NCI-H510A treated with DMSO at 0.1 percent for 48 hours (cell line): ENCODE results near the gene MED13L.
"Not testable (repeated sequence)": the region's sequence is repeated elsewhere in the genome, so short reads cannot be mapped to it uniquely, and the experiment has no call there.

ENCODE experiments used
- DNase-seq: peaks from one replicate; lab custom pipeline; 2025; lab: John Stamatoyannopoulos, UW

Gene MED13L

GRCh38 chr12:116055895-116056607 lies 221.4 kb downstream of the MED13L start:
- DNase-seq, result no peak

- no peak for DNase-seq
Observed at GRCh38 chr12:116054280-116054679, 223.2 kb downstream of the MED13L start.

DNA sequence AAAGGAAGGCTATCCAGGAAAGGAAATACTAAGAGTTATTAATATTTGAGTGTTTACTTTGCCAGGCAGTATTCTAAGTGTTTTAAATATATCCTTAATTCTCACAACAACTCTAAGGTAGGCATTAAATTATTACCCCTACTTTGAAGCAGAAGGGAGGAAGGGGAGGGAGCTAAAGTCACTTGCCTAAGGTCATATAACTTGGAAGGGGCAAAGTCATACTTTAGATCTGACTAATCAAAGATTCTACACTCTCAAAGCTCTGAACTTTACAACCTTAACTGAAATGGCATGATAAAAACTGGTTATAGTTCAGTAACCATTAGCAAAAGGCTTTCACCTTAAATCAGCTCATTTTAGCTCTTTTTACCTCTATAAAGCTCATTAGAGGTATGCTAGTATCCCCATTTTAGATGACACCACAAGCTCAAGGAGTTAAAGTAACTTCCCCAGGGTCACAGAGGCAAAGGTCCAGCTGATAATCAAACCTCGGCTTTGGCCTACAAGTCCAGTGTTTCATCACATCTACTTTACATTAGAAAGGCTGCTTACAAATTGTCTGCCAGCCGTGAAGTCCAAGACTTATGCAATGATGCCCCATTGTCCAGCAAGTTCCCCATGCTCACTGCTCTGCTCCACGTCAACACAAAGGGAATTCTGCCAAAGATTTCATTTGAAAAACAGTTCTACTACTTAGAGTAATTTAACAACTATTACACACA lies 223.9 kb downstream of the MED13L start:
- no peak for DNase-seq

DNA sequence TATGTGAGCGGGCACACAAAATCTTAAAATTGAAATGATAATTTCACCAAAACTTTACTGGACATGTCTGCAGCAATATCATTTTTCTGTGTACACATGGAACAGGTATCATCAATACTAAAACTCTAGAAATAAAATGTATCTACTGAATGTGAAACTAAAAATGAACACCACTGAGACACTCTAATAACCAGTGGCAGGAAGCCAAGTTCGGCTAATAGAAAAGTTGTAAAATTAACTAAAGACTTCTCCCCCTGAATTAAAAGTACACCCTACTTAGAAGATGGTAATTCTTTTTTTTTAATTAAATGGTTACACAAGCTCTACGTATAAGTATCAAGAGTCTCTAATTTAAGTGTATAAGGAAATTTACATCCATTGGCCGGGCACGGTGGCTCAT lies 227.2 kb downstream of the MED13L start:
- no peak for DNase-seq

- no peak for DNase-seq
Observed at GRCh38 chr12:116048879-116049278, 228.6 kb downstream of the MED13L start.

DNA sequence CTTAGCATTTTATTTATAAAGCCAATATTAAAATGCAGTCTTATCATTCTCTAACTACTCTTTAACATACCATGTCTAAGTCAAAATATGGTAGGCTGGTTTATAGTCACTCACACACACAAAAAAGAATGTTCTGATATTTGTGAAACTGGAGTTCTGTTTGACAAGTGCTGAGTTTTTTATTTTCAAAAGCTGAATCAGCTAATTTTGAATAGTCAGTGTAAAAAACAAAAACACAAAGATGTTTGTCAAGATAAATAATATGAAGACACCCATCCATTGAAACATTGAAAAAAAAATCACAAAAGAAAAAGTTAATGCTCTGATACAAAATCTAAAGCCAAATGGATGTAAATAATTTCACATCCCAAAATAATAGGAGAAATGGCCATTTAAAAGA lies 231.5 kb downstream of the MED13L start:
- no peak for DNase-seq

- no peak for DNase-seq
Observed at GRCh38 chr12:116045150-116045549, 232.3 kb downstream of the MED13L start.

GRCh38 chr12:116043659-116044535 lies 233.6 kb downstream of the MED13L start:
- DNase-seq, result no peak

DNA sequence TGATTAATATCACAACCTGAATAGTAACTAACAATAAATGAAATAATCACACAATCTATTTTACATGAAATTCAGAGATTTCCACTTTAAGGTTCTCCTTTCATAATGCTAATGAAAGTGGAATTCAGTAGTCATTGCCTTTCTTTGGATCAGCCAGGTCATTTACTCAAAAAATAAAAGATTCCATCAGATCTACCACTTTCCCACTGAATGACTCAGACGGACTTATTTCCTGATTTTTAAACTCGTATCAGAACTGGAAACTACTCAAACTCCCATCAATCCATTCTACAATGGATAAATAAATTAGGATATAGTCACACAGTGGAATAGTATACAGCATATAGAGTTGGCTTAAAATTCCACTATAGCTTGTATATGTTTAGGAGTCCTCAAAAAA lies 237.1 kb downstream of the MED13L start:
- no peak for DNase-seq

DNA sequence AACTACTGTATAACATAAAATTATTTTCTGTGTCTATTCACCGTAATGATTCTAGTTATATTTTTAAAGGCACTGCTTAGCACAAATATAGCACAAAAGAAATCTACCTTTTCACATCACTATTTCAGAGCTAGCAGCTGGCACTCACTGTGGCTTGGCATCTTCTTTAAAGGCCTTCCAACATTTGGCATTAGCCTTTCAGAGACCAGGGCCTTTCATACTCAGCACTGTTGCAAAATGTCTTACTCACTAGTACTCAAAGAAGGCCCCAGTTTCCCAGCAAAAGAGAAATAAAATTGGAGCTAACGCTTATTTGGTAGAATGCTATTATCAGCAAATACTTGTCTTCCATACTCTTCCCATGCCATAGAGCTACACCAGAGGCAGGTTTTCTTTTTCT lies 238.4 kb downstream of the MED13L start:
- DNase-seq, result no peak

DNA sequence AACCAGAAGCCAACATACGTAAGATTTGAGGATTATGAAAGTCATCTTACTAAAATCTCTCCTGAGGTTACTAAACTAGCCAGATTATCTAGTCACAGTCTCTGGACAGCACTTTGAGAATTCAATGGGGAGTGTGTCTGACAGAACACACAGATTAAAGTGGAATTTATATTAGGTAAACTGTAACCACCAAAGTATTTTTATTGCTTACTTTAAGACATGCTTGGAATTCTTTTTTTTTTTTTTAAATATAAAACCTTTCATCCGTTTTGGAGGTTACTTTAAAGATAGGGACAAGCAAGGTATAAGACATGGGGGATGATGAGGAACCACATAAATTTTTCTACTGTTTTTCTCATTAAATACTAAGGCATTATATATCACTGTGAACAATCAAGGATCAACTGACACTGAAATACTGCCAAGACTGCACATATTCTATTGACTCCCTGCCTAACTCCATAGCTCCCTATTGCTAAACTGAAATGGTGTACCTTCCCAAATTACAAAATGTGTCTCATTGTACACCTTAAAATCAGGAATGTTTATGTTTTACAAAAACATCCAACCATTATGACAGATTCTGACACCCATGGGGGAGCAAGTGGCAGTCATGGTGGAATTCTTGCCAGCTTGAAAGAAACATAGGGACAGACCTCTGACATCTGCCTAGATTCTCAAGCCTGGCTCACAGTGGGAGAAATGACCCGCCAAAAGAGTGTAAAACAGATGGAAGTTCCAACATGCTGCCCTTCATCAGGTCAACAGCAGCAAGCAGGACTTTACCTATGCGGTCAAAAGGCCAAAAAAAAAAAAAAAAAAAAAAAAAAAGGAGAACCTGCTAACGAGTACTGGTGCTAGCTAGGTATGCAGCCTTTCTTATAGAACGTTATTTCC lies 239.3 kb downstream of the MED13L start:
- no peak for DNase-seq

GRCh38 chr12:116033765-116034164 lies 243.7 kb downstream of the MED13L start:
- peak; percentile 19 for DNase-seq

DNA sequence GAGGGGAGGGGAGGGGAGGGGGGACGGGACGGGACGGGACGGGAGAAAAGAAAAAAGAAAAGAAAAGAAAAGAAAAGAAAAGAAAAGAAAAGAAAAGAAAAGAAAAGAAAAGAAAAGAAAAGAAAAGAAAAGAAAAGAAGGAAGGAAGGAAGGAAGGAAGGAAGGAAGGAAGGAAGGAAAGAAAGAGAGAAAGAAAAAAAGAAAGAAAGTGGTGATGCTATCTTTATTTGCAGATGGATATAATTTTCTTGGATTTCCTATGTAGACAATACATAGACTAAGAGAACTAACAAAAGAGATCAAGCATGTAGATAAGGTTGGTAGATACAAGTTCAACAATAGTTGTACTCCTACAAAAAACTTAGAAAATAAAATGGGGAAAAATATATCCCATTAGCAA lies 245.9 kb downstream of the MED13L start:
- not testable (repeated sequence) for DNase-seq

DNA sequence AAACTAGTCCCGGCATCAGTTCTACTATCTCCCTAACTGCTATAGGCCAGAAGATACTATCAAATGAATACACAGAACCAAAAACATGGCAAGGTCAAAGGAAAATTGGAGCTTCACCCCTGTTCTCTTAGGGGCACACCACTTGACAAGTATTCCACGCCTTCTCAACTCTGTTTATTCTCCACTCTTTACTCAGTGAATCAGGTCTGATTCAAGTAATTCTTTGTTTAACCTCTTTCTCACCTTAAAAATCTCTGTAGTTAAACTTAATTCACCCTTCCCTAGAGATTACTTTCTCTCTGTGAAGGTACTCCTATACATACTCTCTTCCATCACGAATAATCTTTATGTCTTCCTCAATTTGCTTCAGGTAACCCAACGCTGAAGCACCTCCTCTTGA lies 248.9 kb downstream of the MED13L start:
- no peak for DNase-seq

DNA sequence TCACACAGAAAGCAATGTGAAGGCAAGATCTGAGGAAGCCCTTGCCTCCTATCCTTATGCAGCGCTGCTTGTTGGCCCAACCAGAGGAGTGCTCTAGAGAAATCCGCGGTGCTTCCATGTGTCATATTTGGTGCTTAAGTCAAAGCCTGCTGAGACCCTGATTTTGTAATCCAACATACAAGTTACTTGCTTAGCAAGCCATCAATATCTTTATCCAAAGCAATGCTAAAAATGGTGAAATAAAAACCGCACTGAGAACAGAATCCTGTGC lies 250.0 kb downstream of the MED13L start:
- no peak for DNase-seq

DNA sequence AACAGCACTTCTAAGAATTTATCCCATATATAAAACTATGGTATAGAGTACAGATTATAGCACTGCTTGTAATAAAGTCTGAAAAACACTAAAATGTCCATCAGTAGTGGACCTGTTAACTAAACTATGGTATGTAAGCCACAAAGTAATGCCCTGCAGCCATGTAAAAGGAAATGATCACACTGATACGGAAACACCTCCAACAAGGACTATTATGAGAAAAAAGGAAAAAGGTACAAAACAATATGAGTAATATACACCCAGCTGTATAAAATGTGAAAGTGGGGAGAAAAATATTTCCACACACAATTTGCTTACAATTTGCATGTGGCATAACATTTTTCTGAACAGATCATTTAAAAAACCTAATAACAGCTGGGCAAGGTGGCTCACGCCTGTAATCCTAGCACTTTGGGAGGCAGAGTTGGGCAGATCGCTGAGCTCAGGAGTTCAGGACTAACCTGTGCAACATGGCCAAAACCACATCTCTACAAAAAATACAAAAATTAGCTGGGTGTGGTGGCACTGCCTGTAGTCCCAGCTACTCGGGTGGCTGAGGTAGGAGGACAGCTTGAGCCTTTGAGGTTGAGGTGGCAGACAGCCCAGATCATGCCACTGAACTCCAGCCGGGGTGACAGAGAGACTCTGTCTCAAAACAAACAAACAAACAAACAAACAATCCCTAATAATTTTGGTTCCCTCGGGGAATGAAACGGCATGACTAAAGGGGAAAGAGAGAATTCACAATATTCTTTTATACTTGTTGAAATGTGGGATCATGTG lies 250.5 kb downstream of the MED13L start:
- DNase-seq, result no peak

DNA sequence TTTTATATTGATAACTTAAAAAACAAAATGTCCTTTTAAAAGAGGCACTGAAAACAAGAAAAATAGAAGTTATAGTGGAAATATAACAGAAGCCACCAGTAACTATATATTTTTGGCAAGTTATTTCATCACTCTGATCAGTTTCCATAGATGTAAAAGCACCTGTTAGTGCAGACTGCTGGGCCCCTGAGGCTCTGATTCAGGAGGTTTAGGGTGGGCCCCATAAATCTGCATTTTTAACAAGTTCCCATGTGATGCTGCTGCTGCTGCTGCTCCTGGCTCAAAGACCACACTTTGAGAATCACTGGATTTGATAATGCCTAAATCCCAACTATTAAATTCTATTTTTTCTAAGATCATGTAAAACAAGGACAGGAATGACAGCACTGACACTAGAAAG lies 251.1 kb downstream of the MED13L start:
- no peak for DNase-seq

DNA sequence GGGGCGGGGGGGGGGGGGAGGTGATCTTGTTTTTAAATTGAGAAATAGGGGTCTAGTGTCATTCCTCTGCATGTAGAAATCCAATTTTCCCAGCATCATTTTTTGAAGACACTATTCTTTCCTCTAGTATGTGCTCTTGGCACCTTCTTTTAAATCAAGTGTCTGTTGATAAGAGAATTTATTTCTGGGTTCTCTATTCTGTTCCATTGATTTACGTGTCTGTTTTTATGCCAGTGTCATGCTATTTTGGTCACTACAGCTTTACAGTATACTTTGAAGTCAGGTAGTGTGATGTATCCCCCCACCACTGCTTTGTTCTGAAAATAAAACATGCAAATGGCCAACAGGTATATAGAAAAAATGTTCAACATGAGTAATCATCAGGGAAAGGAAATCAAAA lies 252.7 kb downstream of the MED13L start:
- no peak for DNase-seq

DNA sequence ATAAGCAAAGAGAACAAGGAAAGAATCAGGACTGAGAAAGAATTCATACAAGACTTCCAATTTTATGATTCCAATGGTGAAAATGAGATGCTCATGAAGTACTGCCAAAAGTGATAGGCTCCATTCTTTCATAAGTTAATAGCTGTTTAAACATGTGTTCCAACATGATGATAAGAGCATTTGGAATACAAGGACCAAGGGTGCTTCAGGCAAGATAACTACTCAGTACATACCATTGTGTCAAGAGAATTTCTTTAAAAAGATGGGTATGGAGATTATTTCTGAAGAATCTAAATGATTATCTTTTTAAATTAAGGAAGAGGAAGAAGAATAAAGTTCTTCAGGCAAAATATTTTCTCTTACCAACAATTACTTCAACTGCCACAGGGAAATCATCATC lies 258.1 kb downstream of the MED13L start:
- DNase-seq, result no peak

GRCh38 chr12:116018282-116018681 lies 259.2 kb downstream of the MED13L start:
- DNase-seq, result no peak

DNA sequence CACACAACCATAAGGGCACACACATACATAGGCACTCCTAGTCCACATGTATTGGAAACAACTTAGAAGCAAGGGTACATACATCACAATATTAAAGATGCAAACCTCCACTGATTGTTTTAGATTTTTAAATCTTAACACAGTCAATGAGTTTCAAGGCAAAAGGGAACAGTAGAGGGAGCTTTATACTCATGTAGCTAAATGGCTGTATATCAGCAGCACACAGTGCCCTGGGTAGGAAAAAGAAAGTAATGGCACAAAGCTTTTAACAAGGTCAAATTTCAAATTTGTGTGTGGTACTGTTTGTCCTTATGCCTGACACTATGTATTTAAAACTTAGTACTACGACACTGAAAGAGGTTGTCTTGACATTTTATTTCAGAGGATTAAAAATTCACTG lies 262.0 kb downstream of the MED13L start:
- DNase-seq, result peak; percentile 69
